H1 (cell line): Measurements from ENCODE around the gene NEDD4L. TPM values are rescaled to one million over a fixed set of nuclear protein-coding genes. Genes with fewer than 3 reads are reported as not detected.

Experiments
- CHD7 ChIP-seq: fragments of 300-600 bp; sonication (generic); IDR thresholded peaks from 2 replicates; pipeline ENCODE4 v1.7.1; 2012; ENCODE audit warnings: low read length, moderate library complexity, mild to moderate bottlenecking, inconsistent platforms; ENCODE audit not compliant: insufficient replicate concordance
- POLR2AphosphoS5 ChIP-seq: IDR thresholded peaks from 2 replicates; pipeline ENCODE4 v1.6.1; 2011; ENCODE audit warnings: low read depth, low read length
- polyA plus RNA-seq, 7 experiments: library from polyadenylated mRNA; depleted of rRNA in 3 of 7; stranded (reverse) in 5 of 7; unstranded in 2 of 7; fragments of >200 nt in 5 of 7; fragments of 200-250 nt in 2 of 7; gene quantifications; 1 replicate in 5 of 7; 2 replicates in 1 of 7; 4 replicates in 1 of 7; pipeline versions ENCODE4 v1.2.1 to v1.2.3, GENCODE V29; 2011 to 2013; ENCODE audit warnings: missing spikeins in 2 of 7, mixed read lengths in 2 of 7
- total RNA-seq: library from RNA; stranded (reverse); fragmentation: NEBNext Ultra II Directional; extraction: Animal tissue kit (Norgen Biotek cat#: 25700); gene quantifications from 2 replicates; pipeline ENCODE4 v1.2.1, GENCODE V29; 2021

The NEDD4L gene
- total and polyA plus RNA-seq, 2 of the 8 experiments (the other 6 are each of a cell fraction or from before 2014, with no cell fraction given), result 37.3 to 69.8 TPM

GRCh38 chr18:58438958-58439300 is 394.9 kb downstream of the NEDD4L start (continued):
- no peak for TF ChIP-seq CHD7
- no peak for TF ChIP-seq POLR2AphosphoS5
- TF ChIP-seq, all 59 proteins: peak for 0
